ENCODE data around the gene GLRX.

The GLRX gene

DNA sequence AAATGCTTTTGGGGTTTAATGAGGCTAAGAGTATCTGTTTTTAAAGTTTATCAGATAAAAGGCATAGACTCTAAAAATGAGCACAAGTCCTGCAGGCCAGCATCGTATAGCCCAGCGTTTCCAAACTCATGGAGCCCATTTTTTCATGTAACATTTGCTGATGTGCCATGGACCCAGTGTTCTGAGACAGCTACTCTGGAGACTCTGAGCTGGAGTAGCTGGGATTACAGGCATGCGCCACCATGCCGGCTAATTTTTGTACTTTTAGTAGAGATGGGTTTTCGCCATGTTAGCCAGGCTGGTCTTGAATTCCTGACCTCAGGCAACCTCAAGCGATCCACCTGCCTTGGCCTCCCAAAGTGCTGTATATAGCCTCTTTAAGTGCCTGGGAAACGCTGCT is 15.8 kb downstream of the GLRX start:
- no peak for DNase-seq

DNA sequence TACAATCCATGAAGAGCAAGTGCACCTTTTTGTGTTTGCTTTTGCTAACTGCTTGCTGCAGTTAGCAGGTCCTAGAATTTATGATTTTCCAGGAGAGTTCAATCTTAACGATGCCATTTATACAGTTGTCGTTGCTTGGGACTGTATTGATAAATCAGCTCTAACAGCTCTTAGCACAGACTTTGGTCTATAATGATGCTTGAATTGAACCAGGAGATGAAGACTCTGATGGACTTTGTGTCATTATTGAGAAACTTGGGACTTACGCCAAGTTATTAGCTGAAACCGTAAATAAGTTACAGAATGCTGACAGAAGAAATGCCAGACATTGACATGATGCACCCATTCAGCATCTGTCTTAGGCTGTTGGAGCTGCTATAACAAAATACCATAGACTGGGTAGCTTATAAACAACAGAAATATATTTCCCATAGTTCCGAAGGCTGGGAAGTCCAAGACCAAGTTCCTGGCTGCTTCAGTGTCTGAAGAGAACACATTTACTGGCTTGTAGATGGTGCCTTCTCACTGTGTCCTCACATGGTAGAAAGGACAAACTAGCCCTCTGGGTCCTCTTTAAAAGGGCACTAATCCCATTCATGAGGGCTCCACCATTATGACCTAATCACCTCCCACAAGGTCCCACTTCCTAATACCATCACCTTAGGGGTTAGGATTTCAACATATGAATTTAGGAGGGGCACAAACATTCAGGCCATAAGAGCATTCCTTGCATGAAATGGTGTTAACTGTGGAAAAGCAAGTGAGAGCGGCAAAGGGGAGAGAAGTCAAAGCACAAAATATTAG is 17.6 kb downstream of the GLRX start:
- DNase-seq = no peak

- DNase-seq = no peak
These were observed 19.0 kb downstream of the GLRX start for GRCh38 chr5:95803271-95804148.

DNA sequence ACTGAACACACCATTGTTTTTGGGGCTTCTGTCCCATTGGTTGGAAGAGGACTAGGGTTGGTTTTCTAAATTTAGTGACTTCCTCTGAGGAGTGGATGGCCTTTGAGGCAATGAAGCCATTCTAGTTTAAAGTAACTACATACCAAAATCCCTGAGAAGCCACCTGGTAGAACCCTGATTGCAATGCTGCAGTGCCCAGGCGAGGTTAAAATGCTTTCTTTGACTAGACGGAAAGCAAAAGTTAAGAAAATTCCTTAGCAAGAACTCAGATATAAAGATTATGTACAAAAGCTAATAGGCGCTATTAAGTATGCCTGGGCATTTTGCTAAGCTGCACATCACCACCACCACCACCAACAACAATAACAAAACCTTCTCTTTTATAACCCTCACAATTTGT is 20.6 kb downstream of the GLRX start:
- no peak for DNase-seq

DNA sequence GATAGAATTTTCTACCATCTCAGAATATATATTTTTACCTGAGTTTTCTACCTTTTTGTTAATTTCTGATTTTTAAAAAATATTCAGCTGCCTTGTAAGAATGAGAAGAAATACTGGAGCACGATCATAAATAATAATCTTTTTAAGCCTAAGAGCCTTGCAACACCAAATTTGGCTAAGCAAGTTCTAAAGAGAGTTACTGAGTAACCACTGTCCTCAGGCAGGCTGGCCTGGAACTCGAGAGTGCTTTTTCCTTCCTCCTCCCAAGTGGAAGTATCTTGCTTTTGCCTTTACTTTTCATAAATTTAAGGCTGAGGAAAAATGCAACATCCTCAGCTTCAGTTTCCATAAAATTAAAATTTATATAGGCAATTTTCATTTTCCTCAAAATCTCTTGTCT is 21.0 kb downstream of the GLRX start:
- DNase-seq = no peak

DNA sequence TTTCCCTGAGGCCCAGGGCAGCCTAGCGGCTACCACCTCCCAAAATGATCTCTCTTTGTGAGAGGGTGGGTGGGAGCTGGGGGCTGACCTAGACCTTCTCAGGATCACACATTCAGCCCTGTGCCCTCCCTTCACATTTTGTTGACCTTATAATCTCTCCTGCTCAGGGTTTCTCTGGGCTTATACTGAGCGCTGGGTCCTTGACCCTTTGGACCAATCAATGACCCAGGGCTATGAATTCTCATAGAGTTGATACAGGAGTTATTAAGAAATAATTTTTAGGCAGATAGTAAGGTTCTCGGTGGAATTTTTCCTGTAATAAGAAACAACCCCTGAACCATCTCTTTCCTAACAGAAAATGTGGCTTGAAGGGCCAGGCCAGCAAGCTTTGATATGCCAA is 22.0 kb downstream of the GLRX start:
- no peak for DNase-seq

GRCh38 chr5:95799191-95799835 is 23.2 kb downstream of the GLRX start:
- DNase-seq = no peak

DNA sequence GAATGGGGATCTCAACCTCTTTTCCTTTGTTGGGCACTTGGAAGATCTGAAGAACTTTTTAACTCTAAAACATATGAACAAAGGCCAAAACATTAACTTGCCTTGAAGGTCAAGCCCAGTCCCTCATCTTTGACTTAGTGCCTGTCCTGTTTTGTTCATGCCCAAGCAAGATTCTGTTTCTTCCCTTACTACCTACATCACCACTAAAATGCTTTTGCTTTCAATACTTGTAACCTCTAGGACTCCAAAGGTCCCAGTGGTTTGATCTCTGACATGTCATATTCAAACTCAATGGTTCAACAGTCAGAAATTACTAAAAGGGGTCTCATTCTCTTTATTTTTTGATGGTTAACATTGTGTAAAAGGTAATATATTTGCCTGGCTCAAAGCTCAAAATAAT is 24.0 kb downstream of the GLRX start:
- no peak for DNase-seq

DNA sequence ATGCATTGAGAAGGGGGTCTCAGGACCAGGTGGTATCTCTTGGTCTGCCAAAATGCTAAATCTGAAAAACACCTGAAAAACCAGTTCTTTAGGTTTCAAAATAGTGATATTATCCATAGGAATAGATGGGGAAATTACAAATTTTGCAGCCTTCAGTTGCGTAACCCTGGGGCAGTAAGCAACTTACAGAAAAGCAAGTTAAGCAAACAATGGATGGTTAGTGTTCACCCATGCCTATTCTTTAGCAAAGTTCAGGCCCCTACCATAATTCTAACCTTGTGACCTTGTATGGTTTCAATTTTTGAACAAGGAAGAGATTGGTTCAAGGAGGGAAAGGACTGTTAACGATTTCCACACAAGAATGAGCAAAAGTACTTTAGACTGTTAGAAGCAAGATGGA is 24.5 kb downstream of the GLRX start:
- no peak for DNase-seq

- DNase-seq = no peak
These were observed 25.2 kb downstream of the GLRX start for GRCh38 chr5:95797301-95797700.

- no peak for DNase-seq
These were observed 28.4 kb downstream of the GLRX start for GRCh38 chr5:95794070-95794516.

GRCh38 chr5:95791751-95792150 is 30.8 kb downstream of the GLRX start:
- no peak for DNase-seq

- DNase-seq = no peak
These were observed 34.0 kb downstream of the GLRX start for GRCh38 chr5:95788493-95788892.

- peak; percentile 56 for DNase-seq
These were observed 35.6 kb downstream of the GLRX start for GRCh38 chr5:95786821-95787418.

- DNase-seq = no peak
These were observed 37.8 kb downstream of the GLRX start for GRCh38 chr5:95784514-95785302.

DNA sequence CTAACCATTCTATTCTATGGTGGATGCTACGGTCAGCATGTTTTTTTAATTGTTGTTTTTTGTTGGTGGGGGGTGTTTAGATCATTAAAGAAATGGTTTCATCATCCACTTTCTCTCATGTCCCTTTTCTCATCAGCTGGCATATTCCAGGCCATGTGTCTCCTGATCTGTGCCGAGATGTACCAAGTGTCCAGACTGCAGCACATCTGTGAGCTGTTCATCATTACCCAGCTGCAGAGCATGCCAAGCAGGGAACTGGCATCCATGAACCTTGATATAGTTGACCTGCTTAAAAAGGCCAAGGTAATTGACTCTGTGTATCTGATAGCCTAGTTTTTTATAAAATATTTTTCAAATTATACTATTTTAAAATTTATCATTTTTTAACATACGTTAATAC is 38.9 kb downstream of the GLRX start:
- no peak for DNase-seq

- DNase-seq = no peak
These were observed 40.3 kb downstream of the GLRX start for GRCh38 chr5:95782181-95782580.

DNA sequence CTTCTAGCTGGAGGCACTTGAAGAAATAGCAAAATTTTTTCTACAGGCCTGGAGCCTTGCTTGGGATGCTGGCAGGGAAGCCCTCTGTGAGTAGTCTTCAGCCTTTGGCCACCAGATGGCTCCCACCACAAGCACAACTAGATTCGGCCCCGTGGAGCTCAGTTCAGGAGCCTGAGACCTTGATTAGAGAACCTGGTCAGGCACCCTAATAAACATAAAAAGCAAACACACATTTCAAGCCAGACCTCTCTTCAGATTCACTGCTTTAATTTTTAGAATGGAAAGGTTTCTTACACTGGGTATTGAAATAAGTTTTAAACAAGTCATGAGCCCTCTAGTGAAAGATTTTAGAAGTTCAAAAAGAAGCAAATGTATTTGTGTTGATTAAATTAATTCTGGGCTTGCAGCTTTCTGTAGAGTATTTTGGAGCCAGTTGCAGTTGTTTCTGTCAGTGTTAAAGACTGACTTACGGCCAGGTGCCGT is 41.4 kb downstream of the GLRX start:
- peak; percentile 92 for DNase-seq

- DNase-seq = peak; percentile 61
These were observed 41.9 kb downstream of the GLRX start for GRCh38 chr5:95780597-95780996.

DNA sequence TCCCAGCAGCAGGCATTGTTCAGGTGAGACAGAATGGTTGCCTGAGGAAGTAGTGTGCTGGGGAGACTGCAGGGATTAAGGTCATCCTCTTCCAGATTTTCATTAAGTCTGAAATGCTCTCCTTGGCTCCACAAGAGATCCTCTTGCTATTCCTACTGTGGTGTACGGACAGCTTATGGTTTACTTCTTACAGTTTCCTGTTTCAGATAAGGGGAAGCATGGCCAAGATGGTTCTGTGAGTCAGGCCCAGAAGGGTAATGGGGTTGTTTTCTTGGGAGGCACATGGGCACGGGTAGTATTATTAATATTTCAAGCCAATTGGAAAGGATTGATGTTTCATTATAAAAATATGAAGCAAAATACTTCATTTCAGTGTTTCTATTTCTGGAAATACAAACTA is 42.9 kb downstream of the GLRX start:
- DNase-seq = peak; percentile 65

DNA sequence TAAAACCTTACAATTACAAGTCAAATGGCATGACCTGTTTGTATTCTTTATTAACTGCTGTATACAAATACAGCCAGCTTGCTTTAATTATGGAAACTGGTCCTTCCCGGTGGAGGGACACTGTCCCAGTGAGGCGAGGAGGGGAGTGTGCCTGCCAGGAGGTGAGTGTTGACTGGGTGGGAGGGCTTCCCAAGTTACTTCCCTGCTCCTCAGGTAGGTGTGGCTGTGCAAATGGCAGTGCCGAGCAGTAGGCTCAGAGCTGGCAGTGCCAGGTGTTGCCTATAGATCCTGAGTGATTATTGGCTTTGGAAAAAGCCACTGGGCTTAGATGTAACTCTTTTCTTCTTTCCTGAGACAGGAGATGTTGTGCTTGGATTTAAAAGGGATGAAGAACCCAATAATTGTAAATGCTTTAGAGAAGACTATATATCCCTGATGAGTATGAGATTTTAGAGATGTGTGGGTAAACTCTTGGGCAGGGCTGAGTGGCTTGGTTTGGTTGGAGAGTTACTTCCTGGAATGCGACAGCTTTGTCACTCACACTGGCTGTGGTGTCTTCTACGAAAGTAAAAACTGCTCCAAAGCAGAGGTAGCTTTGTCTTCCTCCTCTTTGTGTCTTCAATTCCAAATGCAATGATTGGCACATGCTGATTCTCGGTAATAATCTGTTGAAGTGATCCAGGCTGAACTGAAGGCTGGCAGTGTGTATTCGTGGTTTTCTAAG is 43.7 kb downstream of the GLRX start:
- DNase-seq = peak; percentile 63

Measured in hematopoietic multipotent progenitor cell treated with erythropoietin and hydrocortisone succinate and interleukin-3 and kit ligand, for 4 days (in vitro differentiated cells).